ENCODE measurements around the gene VPS9D1. TPM values are rescaled to one million over a fixed set of nuclear protein-coding genes. Genes with fewer than 3 reads are reported as not detected.

The VPS9D1 gene
- total and polyA plus RNA-seq, 10 of the 15 experiments (the other 5 are each of a cell fraction or from before 2014, with no cell fraction given): 0.65 to 4.2 (median 1.1) TPM

DNA sequence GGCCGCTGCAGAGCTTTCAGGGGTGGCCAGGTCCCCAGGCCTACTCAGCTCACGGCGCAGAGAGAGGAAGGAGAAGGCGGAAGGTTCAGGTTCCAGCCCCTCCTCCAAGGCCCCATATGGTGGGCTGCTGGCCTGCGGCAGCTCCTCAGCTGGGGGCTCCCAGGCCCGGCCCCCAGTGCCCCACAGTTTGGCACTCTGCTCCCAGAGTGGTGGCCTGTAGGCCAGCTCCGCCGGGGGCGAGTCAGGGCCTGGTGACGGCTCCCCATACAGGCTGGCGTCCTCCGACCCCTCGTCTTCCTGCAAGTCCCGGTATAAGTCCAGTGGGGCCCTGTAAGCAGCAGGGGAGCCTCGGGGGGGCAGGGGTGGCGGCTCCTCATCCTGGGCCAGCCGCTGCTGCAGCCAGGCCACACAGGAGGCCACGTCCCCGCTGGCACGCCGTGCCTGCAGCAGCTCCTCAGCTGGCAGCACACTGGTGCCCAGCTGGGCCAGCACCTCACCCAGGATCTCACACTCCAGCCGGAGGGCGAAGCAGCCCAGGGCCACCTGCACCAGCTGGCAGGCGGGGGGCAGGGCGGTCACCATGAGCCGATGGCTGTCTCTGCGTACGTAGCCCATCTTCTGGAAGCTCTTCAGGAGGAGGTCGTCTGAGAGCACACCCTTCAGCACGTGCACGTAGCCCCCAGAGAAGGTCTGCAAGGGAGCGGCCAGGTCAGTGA lies 22.9 kb downstream of the VPS9D1 start:
- in situ Hi-C loops (cut with MboI): no loop called here
- ChIA-PET POLR2A (interaction anchor here (0.6 to 1.4 kb wide), 2 partner anchors 9 to 182 kb away, joined by 3 read pairs; no protein-coding TSS in a partner anchor), RAD21 (ENCODE audit: unreplicated experiment) (no interaction called here), SMC1A (ENCODE audit: uncharacterized antibody, unreplicated experiment) (no interaction called here), CTCF (interaction anchor here (0.8 kb wide), 1 partner anchor 40 kb away, joined by 3 read pairs; no protein-coding TSS in a partner anchor)
- H3K27ac ChIP-seq (ENCODE audit: control insufficient read depth, insufficient read depth): no peak overlapping the region
- no peaks in the 10 kb centered on the region for H3K27me3 ChIP-seq (replicated peaks in 1 of 2; ENCODE audit: control insufficient read depth in 2 of 2, insufficient read depth in 2 of 2, low read length in 1 of 2)
- H3K36me3 ChIP-seq (ENCODE audit: control insufficient read depth in 2 of 2, insufficient read depth in 2 of 2, low read length in 1 of 2): peaks cover 0 to 9% of the 10 kb centered on the region in 2 experiments; a peak in 3 of 4 replicates
- intact Hi-C loops (cut with micrococcal nuclease; ENCODE audit: unreplicated experiment): no loop called here
- H2AFZ ChIP-seq (ENCODE audit: control insufficient read depth, low read depth, low read length): no peak overlapping the region
- peaks cover 22% of the 10 kb centered on the region for H3K4me1 ChIP-seq (ENCODE audit: control insufficient read depth, insufficient read depth, low read length)
- DNase-seq (ENCODE audit: low read depth, low spot score): no peak
- no peak for ATAC-seq
- no peak overlapping the region for H3K4me3 ChIP-seq
- no peak for TF ChIP-seq SP1 (IDR thresholded peaks at IDR 0.05; ENCODE audit: low read depth, low read length)
- 0 out of 2 replicates have a peak, but pooled peaks have one; percentile 13 for TF ChIP-seq TCF3 (IDR thresholded peaks at IDR 0.05; ENCODE audit: borderline replicate concordance, insufficient read depth, low read depth, low read length)
- TF ChIP-seq PML (IDR thresholded peaks at IDR 0.05; ENCODE audit: low read length): no peak
- TF ChIP-seq SMARCA5 (IDR thresholded peaks at IDR 0.05): no peak
- no peak for TF ChIP-seq CHD4 (IDR thresholded peaks at IDR 0.05)
- TF ChIP-seq EGR1 (IDR thresholded peaks at IDR 0.05; ENCODE audit: borderline replicate concordance in 1 of 2, low read depth in 2 of 2, low read length in 2 of 2): no peak
- no peaks in the 10 kb centered on the region for H3K9me3 ChIP-seq (replicated peaks; ENCODE audit: control insufficient read depth, insufficient read depth, low read length)
- WGBS (ENCODE audit: insufficient coverage, insufficient replicate concordance, low lambda C conversion rate, missing lambda C conversion rate): 94% methylated on average over 26 of the region's 32 CpGs
- H3K4me2 ChIP-seq (ENCODE audit: control insufficient read depth, insufficient read depth): no peak overlapping the region
- no peaks in the 10 kb centered on the region; the same call in 1 of the 2 replicates for H4K20me1 ChIP-seq (ENCODE audit: control insufficient read depth, insufficient read depth)
- BruUV-seq (replicated peaks): no TSS peak
- no peak overlapping the region for H3K9ac ChIP-seq (ENCODE audit: control insufficient read depth, insufficient read depth, low read length)
- H3K79me2 ChIP-seq (ENCODE audit: control insufficient read depth, insufficient read depth, low read length): no peaks in the 10 kb centered on the region
- no peak for FAIRE-seq

DNA sequence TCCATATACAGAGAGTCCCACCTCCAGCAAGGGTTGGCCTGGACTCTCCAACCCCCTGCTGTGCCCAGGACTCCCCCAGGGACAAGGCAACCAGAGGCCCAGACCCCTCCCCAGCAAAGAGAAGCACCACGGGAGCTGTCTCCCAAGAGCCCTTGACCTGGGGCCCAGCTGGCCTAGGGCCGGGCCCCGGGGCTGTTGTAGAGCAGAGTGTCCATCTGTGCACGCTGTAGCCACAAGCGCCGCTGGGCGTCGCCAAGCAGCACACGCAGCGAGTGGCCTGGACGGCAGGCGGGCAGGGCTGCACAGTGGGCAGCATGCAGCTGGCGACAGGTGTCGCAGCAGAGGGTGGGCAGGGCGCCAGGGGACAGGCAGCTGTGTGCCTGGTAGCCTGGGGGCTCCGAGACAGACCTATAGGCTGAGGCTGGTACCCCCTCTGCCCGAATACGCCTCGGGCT lies 23.5 kb downstream of the VPS9D1 start:
- Histone ChIP-seq H3K9me3 (replicated peaks; ENCODE audit: control insufficient read depth, insufficient read depth, low read length) (no peaks in the 10 kb centered on the region), H2AFZ (ENCODE audit: control insufficient read depth, low read depth, low read length) (no peak overlapping the region), H3K4me3 (no peak overlapping the region), H3K36me3 (ENCODE audit: control insufficient read depth in 2 of 2, insufficient read depth in 2 of 2, low read length in 1 of 2) (peaks cover 0 to 9% of the 10 kb centered on the region in 2 experiments; a peak in 3 of 4 replicates), H3K9ac (ENCODE audit: control insufficient read depth, insufficient read depth, low read length) (no peak overlapping the region), H4K20me1 (ENCODE audit: control insufficient read depth, insufficient read depth) (no peaks in the 10 kb centered on the region; the same call in 1 of the 2 replicates), H3K79me2 (ENCODE audit: control insufficient read depth, insufficient read depth, low read length) (no peaks in the 10 kb centered on the region), H3K27me3 (replicated peaks in 1 of 2; ENCODE audit: control insufficient read depth in 2 of 2, insufficient read depth in 2 of 2, low read length in 1 of 2) (no peaks in the 10 kb centered on the region), H3K4me1 (ENCODE audit: control insufficient read depth, insufficient read depth, low read length) (peaks cover 20% of the 10 kb centered on the region), H3K27ac (ENCODE audit: control insufficient read depth, insufficient read depth) (no peak overlapping the region), H3K4me2 (ENCODE audit: control insufficient read depth, insufficient read depth) (no peak overlapping the region)
- in situ Hi-C loops (cut with MboI): no loop called here
- TF ChIP-seq POLR2A (IDR thresholded peaks at IDR 0.05; ENCODE audit: low read depth, low read length): peak; percentile 49; the same call in 1 of the 2 replicates
- TF ChIP-seq, protein P1, sequence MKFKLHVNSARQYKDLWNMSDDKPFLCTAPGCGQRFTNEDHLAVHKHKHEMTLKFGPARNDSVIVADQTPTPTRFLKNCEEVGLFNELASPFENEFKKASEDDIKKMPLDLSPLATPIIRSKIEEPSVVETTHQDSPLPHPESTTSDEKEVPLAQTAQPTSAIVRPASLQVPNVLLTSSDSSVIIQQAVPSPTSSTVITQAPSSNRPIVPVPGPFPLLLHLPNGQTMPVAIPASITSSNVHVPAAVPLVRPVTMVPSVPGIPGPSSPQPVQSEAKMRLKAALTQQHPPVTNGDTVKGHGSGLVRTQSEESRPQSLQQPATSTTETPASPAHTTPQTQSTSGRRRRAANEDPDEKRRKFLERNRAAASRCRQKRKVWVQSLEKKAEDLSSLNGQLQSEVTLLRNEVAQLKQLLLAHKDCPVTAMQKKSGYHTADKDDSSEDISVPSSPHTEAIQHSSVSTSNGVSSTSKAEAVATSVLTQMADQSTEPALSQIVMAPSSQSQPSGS (IDR thresholded peaks at IDR 0.05; ENCODE audit: low read length): no peak
- no peak for TF ChIP-seq HCFC1 (IDR thresholded peaks at IDR 0.05; ENCODE audit: low read length)
- no peak for TF ChIP-seq TARDBP (IDR thresholded peaks at IDR 0.05; ENCODE audit: borderline replicate concordance)
- no peak for TF ChIP-seq RAD21 (IDR thresholded peaks at IDR 0.05; ENCODE audit: insufficient read depth, low read depth, low read length)
- POLR2A ChIA-PET: interaction anchor here (0.6 to 1.4 kb wide), 2 partner anchors 9 to 181 kb away, joined by 3 read pairs; no protein-coding TSS in a partner anchor
- WGBS (ENCODE audit: insufficient coverage, insufficient replicate concordance, low lambda C conversion rate, missing lambda C conversion rate): 92% methylated on average over 19 of the region's 19 CpGs
- FAIRE-seq: no peak
- RAD21 ChIA-PET (ENCODE audit: unreplicated experiment): no interaction called here
- ATAC-seq: no peak
- SMC1A ChIA-PET (ENCODE audit: uncharacterized antibody, unreplicated experiment): no interaction called here
- CTCF ChIA-PET: interaction anchor here (0.8 to 1.2 kb wide), 2 partner anchors 39 to 96 kb away, joined by 3 read pairs; no protein-coding TSS in a partner anchor
- no peak for DNase-seq (ENCODE audit: low read depth, low spot score)
- intact Hi-C loops (cut with micrococcal nuclease; ENCODE audit: unreplicated experiment): no loop called here
- no TSS peak for BruUV-seq (replicated peaks)

All from GM12878 (cell line).